ENCODE data around the gene ZBTB11. TPM values are rescaled to one million over a fixed set of nuclear protein-coding genes. Genes with fewer than 3 reads are reported as not detected.
"Not testable (repeated sequence)": the region's sequence is repeated elsewhere in the genome, so short reads cannot be mapped to it uniquely, and the experiment has no call there.

The ZBTB11 gene
- total RNA-seq, 2 experiments from 2014 or later = 29.3 to 31.9 TPM

- Mint-ChIP-seq H3K27ac (no peak overlapping the region), H3K36me3 (ENCODE audit: low read depth) (peaks cover 66% of the 10 kb centered on the region), H3K27me3 (no peaks in the 10 kb centered on the region)
Observed at GRCh38 chr3:101665357-101665756, 11.6 kb downstream of the ZBTB11 start.

DNA sequence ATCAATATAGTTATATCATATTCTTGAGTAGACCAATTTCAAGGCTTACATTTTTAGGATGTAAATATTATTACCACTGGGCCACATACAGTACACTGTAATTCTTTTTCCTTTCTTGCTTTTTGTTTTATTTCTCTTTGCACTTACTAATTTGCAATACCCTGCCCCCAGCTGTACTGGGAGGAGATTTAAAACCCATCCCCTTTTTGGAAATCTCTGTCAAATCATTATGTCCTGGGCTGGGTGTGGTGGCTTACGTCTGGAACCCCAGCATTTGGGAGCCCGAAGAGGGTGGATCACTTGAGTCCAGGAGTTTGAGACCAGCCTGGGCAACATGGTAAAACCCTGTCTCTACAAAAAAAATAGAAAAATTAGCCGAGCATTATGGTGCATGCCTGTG is 16.2 kb downstream of the ZBTB11 start:
- peaks cover 75% of the 10 kb centered on the region for H3K36me3 Mint-ChIP-seq (ENCODE audit: low read depth)
- CTCF ChIA-PET = no interaction called here

More at GRCh38 chr3:101665357-101665756, 11.6 kb downstream of the ZBTB11 start:
- Mint-ChIP-seq H3K4me3 (no peak overlapping the region), H3K9me3 (no peaks in the 10 kb centered on the region), H3K4me1 (no peaks in the 10 kb centered on the region)
- ChIA-PET CTCF (interaction anchor here (0.7 to 1.6 kb wide), 3 partner anchors 11 to 27 kb away, joined by 3 to 4 read pairs (median 3); partner anchors contain the start of genes RPL24 and ZBTB11), POLR2A (interaction anchor here (0.9 to 5.1 kb wide), 4 partner anchors 12 to 91 kb away, joined by 4 to 27 read pairs (median 4); partner anchors contain the start of genes CEP97, PCNP, RPL24 and ZBTB11)
- DNase-seq = no peak

GRCh38 chr3:101656651-101657050 is 20.3 kb downstream of the ZBTB11 start:
- Mint-ChIP-seq H3K36me3 (ENCODE audit: low read depth) (peaks cover 79% of the 10 kb centered on the region), H3K27me3 (no peaks in the 10 kb centered on the region), H3K4me1 (no peaks in the 10 kb centered on the region), H3K27ac (no peak overlapping the region), H3K9me3 (no peaks in the 10 kb centered on the region), H3K4me3 (no peak overlapping the region)
- CTCF ChIA-PET = no interaction called here
- DNase-seq = no peak
- POLR2A ChIA-PET = no interaction called here

More for the DNA sequence above, 16.2 kb downstream of the ZBTB11 start:
- H3K4me3 Mint-ChIP-seq = no peak overlapping the region
- DNase-seq = no peak
- POLR2A ChIA-PET = no interaction called here
- no peaks in the 10 kb centered on the region for H3K27me3 Mint-ChIP-seq
- no peaks in the 10 kb centered on the region for H3K4me1 Mint-ChIP-seq
- H3K9me3 Mint-ChIP-seq = no peaks in the 10 kb centered on the region
- H3K27ac Mint-ChIP-seq = no peak overlapping the region

DNA sequence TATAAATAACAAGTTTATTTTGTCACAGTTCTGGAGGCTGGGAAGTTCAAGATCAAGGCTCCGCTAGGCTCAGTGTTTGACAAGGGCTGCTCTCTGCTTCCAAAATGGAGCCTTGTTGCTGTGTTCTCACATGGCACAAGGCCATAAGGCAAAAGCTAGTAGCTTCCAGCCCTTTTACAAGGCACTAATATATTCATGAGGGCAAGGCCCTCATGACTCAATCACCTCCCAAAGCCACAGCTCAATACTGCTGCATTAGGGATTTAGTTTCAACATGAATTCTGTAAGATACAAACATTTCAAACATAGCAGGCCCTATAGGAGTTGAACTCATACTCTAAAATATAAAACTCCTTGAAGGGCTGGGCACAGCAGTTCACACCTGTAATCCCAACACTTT is 30.2 kb downstream of the ZBTB11 start:
- ChIA-PET POLR2A (no interaction called here), CTCF (no interaction called here)
- no peak for DNase-seq
- H3K27me3 Mint-ChIP-seq = no peaks in the 10 kb centered on the region
- no peaks in the 10 kb centered on the region for H3K9me3 Mint-ChIP-seq
- no peak overlapping the region for H3K4me3 Mint-ChIP-seq
- H3K27ac Mint-ChIP-seq = no peak overlapping the region
- peaks cover 28% of the 10 kb centered on the region for H3K36me3 Mint-ChIP-seq (ENCODE audit: low read depth)
- H3K4me1 Mint-ChIP-seq = peaks cover 30% of the 10 kb centered on the region

- H3K27ac Mint-ChIP-seq = peak overlapping the region; percentile 74
- ChIA-PET POLR2A (interaction anchor here (1.0 to 1.8 kb wide), 8 partner anchors 13 to 131 kb away, joined by 3 to 7 read pairs (median 4); partner anchors contain the start of genes PCNP, SENP7 and ZBTB11), CTCF (interaction anchor here (1.0 to 1.4 kb wide), 2 partner anchors 135 to 1181 kb away, joined by 3 read pairs; partner anchors contain the start of gene NXPE3)
- H3K27me3 Mint-ChIP-seq = no peaks in the 10 kb centered on the region
- H3K4me1 Mint-ChIP-seq = peaks cover 30% of the 10 kb centered on the region
- peak; percentile 63 for DNase-seq
- no peak overlapping the region for H3K4me3 Mint-ChIP-seq
- H3K36me3 Mint-ChIP-seq (ENCODE audit: low read depth) = peaks cover 13% of the 10 kb centered on the region
- no peaks in the 10 kb centered on the region for H3K9me3 Mint-ChIP-seq
Observed at GRCh38 chr3:101643861-101644613, 32.9 kb downstream of the ZBTB11 start.

DNA sequence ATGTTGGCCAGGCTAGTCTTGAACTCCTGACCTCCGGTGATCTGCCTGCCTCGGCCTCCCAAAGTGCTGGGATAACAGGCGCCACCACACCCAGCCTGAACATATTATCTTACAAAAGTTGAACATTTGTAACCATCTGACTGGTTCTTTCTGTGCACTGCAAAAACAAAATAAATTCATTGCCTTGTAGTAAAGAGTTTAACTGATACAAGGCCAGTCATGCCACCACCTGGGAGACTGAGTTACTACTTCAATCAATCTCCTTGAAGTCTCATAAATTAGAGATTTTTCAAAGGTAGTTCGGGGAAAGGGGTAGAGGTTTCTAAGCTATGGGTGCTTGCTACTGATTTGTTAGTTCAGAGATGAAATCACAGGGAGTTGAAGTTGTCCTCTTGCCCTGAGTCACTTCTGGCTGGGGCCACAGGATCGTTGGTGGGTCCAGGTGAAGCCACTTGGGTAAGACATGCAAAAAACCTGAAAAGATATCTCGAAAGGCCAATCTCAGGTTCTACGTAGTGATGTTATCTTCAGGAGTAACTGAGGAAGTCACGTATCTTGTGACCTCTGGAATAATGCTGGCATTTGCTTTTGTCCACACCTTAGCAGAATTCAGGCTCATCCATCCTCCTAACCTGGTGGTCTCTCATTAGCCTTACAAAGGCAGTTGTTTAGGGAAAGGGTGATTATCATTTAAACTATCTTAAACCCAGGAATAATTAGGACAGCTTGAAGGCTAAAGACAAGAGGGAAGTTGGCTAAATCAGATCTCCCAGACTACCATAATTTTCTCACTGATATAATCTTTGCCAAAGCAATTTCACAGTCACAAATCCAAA is 33.7 kb downstream of the ZBTB11 start:
- Mint-ChIP-seq H3K27me3 (no peaks in the 10 kb centered on the region), H3K4me1 (peaks cover 30% of the 10 kb centered on the region), H3K9me3 (no peaks in the 10 kb centered on the region), H3K36me3 (ENCODE audit: low read depth) (peaks cover 9% of the 10 kb centered on the region), H3K4me3 (no peak overlapping the region), H3K27ac (peak overlapping the region; percentile 74)
- ChIA-PET CTCF (interaction anchor here (1.0 to 1.4 kb wide), 2 partner anchors 136 to 1180 kb away, joined by 3 read pairs; partner anchors contain the start of gene NXPE3), POLR2A (interaction anchor here (0.7 to 1.6 kb wide), 4 partner anchors 12 to 125 kb away, joined by 3 to 7 read pairs (median 4); partner anchors contain the start of gene PCNP)
- DNase-seq = no peak

GRCh38 chr3:101642441-101642840 is 34.5 kb downstream of the ZBTB11 start:
- peaks cover 30% of the 10 kb centered on the region for H3K4me1 Mint-ChIP-seq
- no peak overlapping the region for H3K4me3 Mint-ChIP-seq
- peaks cover 9% of the 10 kb centered on the region for H3K36me3 Mint-ChIP-seq (ENCODE audit: low read depth)
- H3K27me3 Mint-ChIP-seq = no peaks in the 10 kb centered on the region
- H3K9me3 Mint-ChIP-seq = no peaks in the 10 kb centered on the region
- ChIA-PET POLR2A (interaction anchor here (0.7 kb wide), 1 partner anchor 33 kb away, joined by 4 read pairs; no protein-coding TSS in a partner anchor), CTCF (no interaction called here)
- H3K27ac Mint-ChIP-seq = no peak overlapping the region
- DNase-seq = no peak

DNA sequence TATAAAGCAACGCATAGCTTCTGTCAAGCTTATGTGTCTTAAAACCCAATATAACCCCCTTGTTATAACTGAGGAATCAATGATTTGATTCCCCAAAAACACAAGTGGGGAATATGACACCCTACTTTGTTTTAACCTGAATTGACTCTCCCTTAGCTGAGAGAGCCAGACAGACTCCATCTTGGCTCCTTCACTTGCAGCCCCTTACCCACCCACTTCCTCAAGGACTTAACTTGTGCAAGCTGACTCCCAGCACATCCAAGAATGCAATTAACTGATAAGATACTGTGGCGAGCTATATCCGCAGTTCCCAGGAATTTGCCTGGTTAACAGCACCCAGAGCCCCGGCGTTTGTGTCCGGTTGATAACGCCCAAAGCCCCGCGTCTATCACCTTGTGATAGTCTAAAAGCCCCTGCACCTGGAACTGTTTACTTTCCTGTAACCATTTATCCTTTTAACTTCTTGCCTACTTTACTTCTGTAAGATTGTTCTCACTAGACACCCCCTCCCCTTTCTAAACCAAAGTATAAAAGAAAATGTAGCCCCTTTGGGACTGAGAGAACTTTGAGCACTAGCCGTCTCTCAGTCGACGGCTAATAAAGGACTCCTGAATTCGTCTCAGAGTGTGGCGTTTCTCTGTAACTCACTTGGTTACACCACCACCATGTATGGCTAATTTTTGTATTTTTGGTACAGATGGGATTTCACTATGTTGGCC is 35.4 kb downstream of the ZBTB11 start:
- peaks cover 30% of the 10 kb centered on the region for H3K4me1 Mint-ChIP-seq
- H3K36me3 Mint-ChIP-seq (ENCODE audit: low read depth); H3K9me3 Mint-ChIP-seq; H3K27me3 Mint-ChIP-seq; H3K4me3 Mint-ChIP-seq; H3K27ac Mint-ChIP-seq; POLR2A ChIA-PET; DNase-seq: not testable (repeated sequence)
- CTCF ChIA-PET = interaction anchor here (1.5 kb wide), 1 partner anchor 68 kb away, joined by 4 read pairs; the partner anchor contains the start of gene PCNP

GRCh38 chr3:101640256-101640655 is 36.7 kb downstream of the ZBTB11 start:
- Mint-ChIP-seq H3K36me3 (ENCODE audit: low read depth) (no peaks in the 10 kb centered on the region), H3K4me1 (peaks cover 23% of the 10 kb centered on the region), H3K27me3 (no peaks in the 10 kb centered on the region), H3K9me3 (no peaks in the 10 kb centered on the region), H3K4me3 (no peak overlapping the region), H3K27ac (no peak overlapping the region)
- POLR2A ChIA-PET = no interaction called here
- CTCF ChIA-PET = interaction anchor here (0.6 kb wide), 1 partner anchor 250 kb away, joined by 4 read pairs; no protein-coding TSS in a partner anchor
- DNase-seq = no peak

GRCh38 chr3:101639280-101639963 is 37.5 kb downstream of the ZBTB11 start:
- Mint-ChIP-seq H3K36me3 (ENCODE audit: low read depth) (no peaks in the 10 kb centered on the region), H3K4me3 (no peak overlapping the region), H3K27ac (no peak overlapping the region), H3K4me1 (peaks cover 14% of the 10 kb centered on the region), H3K27me3 (no peaks in the 10 kb centered on the region), H3K9me3 (no peaks in the 10 kb centered on the region)
- DNase-seq = no peak
- CTCF ChIA-PET = interaction anchor here (1.3 kb wide), 2 partner anchors 66 to 901 kb away, joined by 3 to 4 read pairs; partner anchors contain the start of gene PCNP
- POLR2A ChIA-PET = no interaction called here

DNA sequence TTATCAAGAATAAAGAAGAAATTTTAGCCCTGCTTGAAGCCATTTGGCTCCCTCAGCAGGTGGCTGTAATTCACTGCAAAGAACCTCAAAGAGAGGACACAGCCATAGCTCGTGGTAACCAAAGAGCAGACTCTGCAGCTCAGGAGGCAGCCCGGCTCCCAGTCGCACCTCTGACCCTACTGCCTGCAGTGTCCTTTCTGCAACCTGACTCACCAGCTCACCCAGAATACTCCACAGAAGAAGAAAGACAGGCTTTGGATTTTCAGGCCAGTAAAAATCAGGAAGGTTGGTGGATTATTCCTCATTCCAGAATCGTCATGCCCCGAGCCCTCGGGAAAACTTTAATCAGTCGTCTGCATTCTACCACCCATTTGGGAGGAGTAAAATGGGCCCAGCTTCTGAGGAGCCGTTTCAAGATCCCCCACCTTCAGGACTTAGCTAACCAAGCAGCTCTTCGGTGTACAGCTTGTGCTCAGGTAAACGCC is 38.6 kb downstream of the ZBTB11 start:
- CTCF ChIA-PET = interaction anchor here (0.6 to 1.7 kb wide), 3 partner anchors 11 to 900 kb away, joined by 3 to 5 read pairs (median 4); no protein-coding TSS in a partner anchor
- DNase-seq = no peak
- POLR2A ChIA-PET = no interaction called here
- Mint-ChIP-seq H3K4me1 (peaks cover 3% of the 10 kb centered on the region), H3K27ac (no peak overlapping the region), H3K36me3 (ENCODE audit: low read depth) (no peaks in the 10 kb centered on the region), H3K27me3 (no peaks in the 10 kb centered on the region), H3K9me3 (no peaks in the 10 kb centered on the region), H3K4me3 (no peak overlapping the region)

DNA sequence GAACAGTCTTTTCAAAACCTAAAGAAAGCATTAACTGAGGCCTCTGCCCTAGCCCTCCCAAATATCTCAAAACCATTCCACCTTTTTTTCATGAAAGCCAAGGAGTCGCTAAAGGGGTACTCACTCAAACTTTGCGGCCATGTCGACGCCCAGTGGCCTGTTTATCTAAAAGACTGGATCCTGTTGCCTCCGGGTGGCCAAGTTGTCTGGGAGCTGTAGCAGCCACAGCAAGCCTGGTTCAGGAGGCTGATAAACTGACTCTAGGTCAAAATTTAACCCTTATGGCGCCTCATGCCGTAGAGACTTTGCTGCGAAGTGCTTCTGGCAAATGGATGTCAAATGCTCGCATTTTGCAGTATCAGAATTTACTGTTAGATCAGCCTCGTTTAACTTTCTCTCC is 39.5 kb downstream of the ZBTB11 start:
- no peak for DNase-seq
- H3K27me3 Mint-ChIP-seq = no peaks in the 10 kb centered on the region
- H3K4me1 Mint-ChIP-seq = no peaks in the 10 kb centered on the region
- H3K27ac Mint-ChIP-seq = no peak overlapping the region
- no peaks in the 10 kb centered on the region for H3K36me3 Mint-ChIP-seq (ENCODE audit: low read depth)
- H3K4me3 Mint-ChIP-seq = no peak overlapping the region
- ChIA-PET POLR2A (no interaction called here), CTCF (interaction anchor here (1.7 kb wide), 1 partner anchor 12 kb away, joined by 5 read pairs; no protein-coding TSS in a partner anchor)
- H3K9me3 Mint-ChIP-seq = no peaks in the 10 kb centered on the region
